Activated CD4-positive, alpha-beta T cell treated with anti-CD3 and anti-CD28 coated beads, Interleukin-2, amount 50 U/mL, for 16 hours (primary cell): Measurements from ENCODE around the gene ZNF711.
"Not testable (repeated sequence)": the region's sequence is repeated elsewhere in the genome, so short reads cannot be mapped to it uniquely, and the experiment has no call there.

Experiments
- DNase-seq: peaks from one replicate; pipeline ENCODE4 v3.0.0-alpha.2; 2020

The ZNF711 gene

GRCh38 chrX:85243761-85244449 is at the start of gene ZNF711, which contains the start of gene SATL1:
Gene ZNF711, plus strand, starts transcription at chrX:85243991. Its CDS starts 3,582 bp downstream, at chrX:85247573.
Gene SATL1, minus strand, starts transcription at chrX:85243779. Its CDS starts 134,811 bp downstream, at chrX:85108968.
- DNase-seq, result no peak

GRCh38 chrX:85196319-85196718 is 47.5 kb upstream of the ZNF711 start:
- DNase-seq, result no peak

- no peak for DNase-seq
Measured at GRCh38 chrX:85203461-85203970, 40.3 kb upstream of the ZNF711 start.

GRCh38 chrX:85213792-85214530 is 29.8 kb upstream of the ZNF711 start:
- DNase-seq, result no peak

GRCh38 chrX:85215946-85216345 is 27.8 kb upstream of the ZNF711 start:
- no peak for DNase-seq

- DNase-seq, result no peak
Measured at GRCh38 chrX:85221361-85221760, 22.4 kb upstream of the ZNF711 start.

DNA sequence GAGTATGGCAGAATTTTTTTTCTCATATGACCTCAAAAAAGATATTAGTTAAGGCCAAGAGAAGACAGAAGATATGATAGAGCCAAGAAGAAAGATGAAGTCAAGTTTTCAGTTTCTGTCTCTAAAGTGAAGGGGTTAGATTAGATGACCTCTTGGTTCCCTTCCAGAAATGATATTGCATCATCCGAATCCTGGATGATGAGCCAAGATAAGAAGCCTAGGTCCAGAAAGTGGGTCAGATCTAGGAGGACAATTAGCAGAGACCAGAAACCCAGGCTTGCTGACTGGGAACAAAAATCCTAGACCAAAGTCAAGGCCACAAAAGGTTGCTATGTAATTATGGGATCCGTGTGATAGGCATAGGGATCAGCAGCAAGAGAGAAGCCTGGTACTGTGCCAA is 20.4 kb upstream of the ZNF711 start:
- DNase-seq, result no peak

DNA sequence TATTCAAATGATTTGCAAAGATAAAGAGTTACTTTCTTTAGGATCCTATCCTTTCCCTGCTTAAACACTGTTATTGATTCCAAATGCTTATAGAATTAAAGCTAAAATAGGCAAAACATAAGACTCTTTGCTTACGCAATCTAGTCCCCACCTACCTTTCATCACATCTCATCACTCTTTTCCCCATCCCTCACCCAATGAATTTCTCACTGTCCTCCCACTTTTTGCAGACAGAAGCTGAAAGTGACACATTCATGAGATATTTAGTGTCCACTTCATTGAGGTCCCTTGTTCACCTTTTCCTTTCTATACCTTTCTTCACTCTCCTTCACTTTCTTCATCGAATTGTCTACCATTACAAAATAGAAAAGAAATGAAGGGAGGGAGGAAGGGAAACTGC is 636 bp upstream of the ZNF711 start:
- DNase-seq, result no peak

GRCh38 chrX:85244450-85245211 is 840 bp downstream of the ZNF711 start:
- DNase-seq, result no peak

- not testable (repeated sequence) for DNase-seq
Measured at GRCh38 chrX:85285286-85285685, 41.5 kb downstream of the ZNF711 start.

DNA sequence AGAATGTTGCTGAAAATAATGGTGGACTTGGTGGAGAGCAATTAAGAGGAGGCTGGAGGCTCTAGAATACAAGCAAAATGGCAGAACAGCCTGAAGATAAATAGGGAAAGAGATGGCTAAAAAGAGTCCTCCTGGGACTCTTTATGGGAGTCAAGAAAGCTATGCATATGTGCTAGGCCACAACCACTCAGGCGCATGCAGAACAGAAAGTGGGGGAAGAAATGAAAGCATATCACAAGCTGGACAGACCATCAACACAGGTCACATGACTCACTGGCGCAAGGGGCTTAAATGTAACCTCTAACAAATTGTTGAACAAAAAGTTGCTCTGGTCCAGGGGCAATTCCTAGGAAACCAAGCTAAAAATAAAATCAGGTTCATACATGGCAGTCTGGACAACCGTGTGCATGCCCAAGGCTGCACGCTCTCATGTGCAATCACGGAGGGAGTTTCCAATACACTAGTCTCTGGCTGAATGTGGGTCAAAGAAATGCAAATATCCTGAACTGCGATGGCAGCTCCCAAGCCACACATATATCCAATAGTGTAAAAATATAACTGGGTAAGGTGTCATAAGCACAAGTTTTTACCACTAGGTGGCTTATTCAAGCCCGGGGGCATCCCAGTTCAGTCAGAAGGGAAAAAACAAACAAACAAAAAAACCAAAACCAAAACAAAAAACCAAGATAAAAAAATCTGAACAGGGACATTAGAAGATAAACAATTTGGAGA is 45.4 kb downstream of the ZNF711 start:
- no peak for DNase-seq

GRCh38 chrX:85303544-85303943 is 59.8 kb downstream of the ZNF711 start:
- DNase-seq, result no peak

DNA sequence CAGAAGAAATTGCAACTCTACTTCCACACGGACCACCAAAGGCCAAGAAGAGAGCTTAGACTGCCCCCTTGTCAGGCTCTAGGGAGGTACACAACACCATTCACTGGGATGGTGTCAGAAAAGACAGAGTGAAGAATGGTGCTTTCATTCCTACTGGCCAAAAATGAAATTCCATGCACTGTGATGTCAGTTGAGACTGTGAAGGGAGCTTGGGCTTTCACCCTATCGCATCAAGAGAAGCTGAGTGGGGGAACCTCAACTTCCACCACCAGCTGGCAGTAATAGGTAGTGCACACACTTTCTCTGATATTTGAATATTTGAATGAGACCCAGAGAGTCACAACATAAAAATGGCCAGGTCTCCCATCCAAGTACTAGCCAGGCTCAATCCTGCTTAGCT is 65.9 kb downstream of the ZNF711 start:
- no peak for DNase-seq

- DNase-seq, result not testable (repeated sequence)
Measured at GRCh38 chrX:85311348-85311747, 67.6 kb downstream of the ZNF711 start.
